HepG2 (cell line): ENCODE measurements around the gene PDE2A. TPM values are rescaled to one million over a fixed set of nuclear protein-coding genes. Genes with fewer than 3 reads are reported as not detected.

Experiments
- ATAC-seq: fragments of 200-7000 bp; cut with Tn5 transposase; 3 replicates; pipeline ENCODE4 v1.9.1; 2020; ENCODE audit warnings: mild to moderate bottlenecking, moderate library complexity
- BruUV-seq: library from RNA; stranded (reverse); fragments of 400-500 nt; replicated peaks from 2 replicates; lab custom pipeline; 2021; lab: Mats Ljungman, UMichigan
- CTCF ChIA-PET: fragments of 300-600 bp; formaldehyde crosslinking; extraction: SDS; loops from one replicate; lab custom pipeline; 2021; ENCODE audit warnings: low total read pairs, inconsistent platforms, low intra/inter-chr PET ratio; lab: Yijun Ruan, JAX
- POLR2A ChIA-PET: fragments of 350-600 bp; sonication (Branson Sonifier 250); formaldehyde crosslinking; loops from one replicate; lab custom pipeline; 2020; ENCODE audit warnings: antibody characterized with exemption, inconsistent platforms; lab: Yijun Ruan, JAX
- DNase-seq: peaks from one replicate; pipeline ENCODE4 v3.0.0-alpha.2; 2015; ENCODE audit warnings: low spot score
- FAIRE-seq: peaks from 3 replicates; lab custom pipeline; 2011; peaks lifted over from hg19 to GRCh38; lab: Jason Lieb, UNC
- H2AFZ ChIP-seq: one replicate; pipeline ENCODE4 v1.6.1; 2011; ENCODE audit warnings: low read length, inconsistent platforms
- H3K27ac ChIP-seq: fragments of 300-600 bp; 3 replicates; pipeline ENCODE4 v1.8.0; 2011; ENCODE audit warnings: mixed run types, mild to moderate bottlenecking, mixed read lengths, low read length, inconsistent platforms; ENCODE audit not compliant: insufficient read depth; ENCODE audit errors: extremely low read length
- H3K27me3 ChIP-seq, 2 experiments: fragments of 200-600 bp in 1 of 2; 2 replicates in 1 of 2; 3 replicates in 1 of 2; pipeline versions ENCODE4 v1.6.0 to v1.8.0; 2011; ENCODE audit warnings: low read length in 2 of 2, mild to moderate bottlenecking in 2 of 2, moderate library complexity in 2 of 2, inconsistent platforms in 1 of 2; ENCODE audit not compliant: insufficient read depth in 2 of 2, control insufficient read depth in 1 of 2
- H3K36me3 ChIP-seq, 2 experiments: fragments of 200-600 bp in 1 of 2; replicated peaks in 1 of 2; 2 replicates in 1 of 2; 3 replicates in 1 of 2; pipeline versions ENCODE4 v1.5.1 to v1.8.0; 2011; ENCODE audit warnings: low read length in 2 of 2, inconsistent platforms in 1 of 2; ENCODE audit not compliant: insufficient read depth in 2 of 2, control insufficient read depth in 1 of 2
- H3K4me1 ChIP-seq: 2 replicates; pipeline ENCODE4 v1.5.1; 2012; ENCODE audit warnings: low read length, inconsistent platforms; ENCODE audit not compliant: insufficient read depth
- H3K4me2 ChIP-seq: 2 replicates; pipeline ENCODE4 v1.6.0; 2011; ENCODE audit warnings: low read depth, low read length, inconsistent platforms
- H3K4me3 ChIP-seq, 3 experiments: fragments of 200-600 bp in 1 of 3; sonication (generic), shearing (Covaris generic) in 1 of 3; replicated peaks in 1 of 3; 2 replicates each; pipeline ENCODE4 v1.5.1; 2011 to 2016; ENCODE audit warnings: low read length in 3 of 3, inconsistent platforms in 2 of 3, low read depth in 2 of 3, mild to moderate bottlenecking in 2 of 3, control low read depth in 1 of 3, mixed read lengths in 1 of 3; ENCODE audit not compliant: insufficient read depth in 1 of 3
- H3K79me2 ChIP-seq: one replicate; pipeline ENCODE4 v1.6.1; 2011; ENCODE audit warnings: low read length, inconsistent platforms; ENCODE audit not compliant: insufficient read depth
- H3K9ac ChIP-seq: 2 replicates; pipeline ENCODE4 v1.6.0; 2011; ENCODE audit warnings: mild to moderate bottlenecking, low read depth, low read length, inconsistent platforms; ENCODE audit not compliant: insufficient read depth
- H3K9me3 ChIP-seq: 2 replicates; pipeline ENCODE4 v1.5.1; 2012; ENCODE audit warnings: mild to moderate bottlenecking, low read length
- H4K20me1 ChIP-seq: 2 replicates; pipeline ENCODE4 v1.6.0; 2011; ENCODE audit warnings: inconsistent platforms, mild to moderate bottlenecking, low read length, moderate library complexity; ENCODE audit not compliant: insufficient read depth
- BATF2 ChIP-seq: sonication (generic); formaldehyde crosslinking; IDR thresholded peaks from 2 replicates; pipeline ENCODE4 v1.8.0; 2022; ENCODE audit warnings: mild to moderate bottlenecking, missing genetic modification reagents, moderate library complexity
- EHMT2 ChIP-seq: fragments of 200-600 bp; sonication (generic); IDR thresholded peaks from 2 replicates; pipeline ENCODE4 v1.7.0; 2017; ENCODE audit warnings: antibody characterized with exemption, low read depth, low read length, borderline replicate concordance
- KDM2A ChIP-seq: sonication (generic); formaldehyde crosslinking; IDR thresholded peaks from 2 replicates; pipeline ENCODE4 v1.4.0; 2020; ENCODE audit warnings: low read depth, missing genetic modification reagents, borderline replicate concordance
- MAFF ChIP-seq: IDR thresholded peaks from 2 replicates; pipeline ENCODE4 v1.6.1; 2011; ENCODE audit warnings: low read depth, low read length, improper control_type of control experiment
- MIER2 ChIP-seq: IDR thresholded peaks from 2 replicates; pipeline ENCODE4 v1.6.1; 2016; ENCODE audit warnings: missing biosample characterization, missing genetic modification reagents
- POGZ ChIP-seq: sonication (generic); formaldehyde crosslinking; IDR thresholded peaks from 2 replicates; pipeline ENCODE4 v1.4.0; 2020; ENCODE audit warnings: mild to moderate bottlenecking, missing genetic modification reagents
- TMF1 ChIP-seq: sonication (generic); formaldehyde crosslinking; IDR thresholded peaks from 2 replicates; pipeline ENCODE4 v1.8.1; 2022; ENCODE audit warnings: low read depth, missing genetic modification reagents
- ZEB1 ChIP-seq: IDR thresholded peaks from 2 replicates; pipeline ENCODE4 v1.6.1; 2012; ENCODE audit warnings: mild to moderate bottlenecking, low read depth, inconsistent platforms; ENCODE audit not compliant: insufficient replicate concordance
- ZFP62 ChIP-seq: sonication (generic); formaldehyde crosslinking; IDR thresholded peaks from 2 replicates; pipeline ENCODE4 v1.4.0; 2020; ENCODE audit warnings: missing genetic modification reagents
- ZFX ChIP-seq: sonication (generic); formaldehyde crosslinking; IDR thresholded peaks from 2 replicates; pipeline ENCODE4 v1.4.0; 2020; ENCODE audit warnings: mild to moderate bottlenecking, low read depth, missing genetic modification reagents, moderate library complexity
- ZFYVE20 ChIP-seq: sonication (generic); formaldehyde crosslinking; IDR thresholded peaks from 2 replicates; pipeline ENCODE4 v1.8.0; 2023; ENCODE audit warnings: low read depth, mild to moderate bottlenecking, moderate library complexity, missing genetic modification reagents, borderline replicate concordance
- ZNF274 ChIP-seq: sonication (generic); formaldehyde crosslinking; IDR thresholded peaks from 2 replicates; pipeline ENCODE4 v1.5.1; 2020; ENCODE audit warnings: mild to moderate bottlenecking, missing genetic modification reagents
- ZNF549 ChIP-seq: sonication (generic); formaldehyde crosslinking; IDR thresholded peaks from 2 replicates; pipeline ENCODE4 v1.5.0; 2020; ENCODE audit warnings: missing genetic modification reagents
- ZNF580 ChIP-seq: IDR thresholded peaks from 2 replicates; pipeline ENCODE4 v1.6.1; 2016; ENCODE audit warnings: low read depth, borderline replicate concordance
- ZNF607 ChIP-seq: sonication (generic); formaldehyde crosslinking; IDR thresholded peaks from 2 replicates; pipeline ENCODE4 v1.5.1; 2020; ENCODE audit warnings: missing genetic modification reagents, mild to moderate bottlenecking, borderline replicate concordance
- ZNF691 ChIP-seq: sonication (generic); formaldehyde crosslinking; IDR thresholded peaks from 2 replicates; pipeline ENCODE4 v1.4.0; 2020; ENCODE audit warnings: missing genetic modification reagents, low read depth, mild to moderate bottlenecking, borderline replicate concordance
- ZNF780A ChIP-seq: sonication (generic); formaldehyde crosslinking; IDR thresholded peaks from 2 replicates; pipeline ENCODE4 v1.8.0; 2022; ENCODE audit warnings: mild to moderate bottlenecking, missing genetic modification reagents, moderate library complexity
- in situ Hi-C: cut with HindIII; loops from 2 replicates; pipeline ENCODE4 v1.10.0; 2017; ENCODE audit warnings: low pct_unique_long_range_greater_than_20kb; ENCODE audit not compliant: extremely low pct_ligation_motif_present
- intact Hi-C: fragments of 100-400 bp; cut with micrococcal nuclease; formaldehyde crosslinking; loops from one replicate; pipeline ENCODE4 v1.10.0; 2022; ENCODE audit not compliant: unreplicated experiment
- polyA plus RNA-seq, 8 experiments: library from polyadenylated mRNA; depleted of rRNA in 3 of 8; stranded (reverse) in 7 of 8; unstranded in 1 of 8; fragments of >200 nt; fragmentation: Illumina TruSeq in 4 of 8; extraction: Trizol in 4 of 8; gene quantifications; 2 replicates each; pipeline versions ENCODE4 v1.2.1 to v1.2.3, GENCODE V29; 2011 to 2016; ENCODE audit warnings: low read depth in 4 of 8, missing spikeins in 1 of 8, mixed read lengths in 1 of 8; ENCODE audit not compliant: insufficient read depth in 1 of 8
- total RNA-seq, 5 experiments: library from RNA; depleted of rRNA; stranded (reverse); fragments of >200 nt; fragmentation: Illumina TruSeq; extraction: Trizol; gene quantifications; 2 replicates each; pipeline ENCODE4 v1.2.3, GENCODE V29; 2016; ENCODE audit warnings: low read depth in 1 of 5
- TF ChIP-seq, protein P1 (sequence below): sonication (generic); formaldehyde crosslinking; IDR thresholded peaks from 2 replicates; pipeline ENCODE4 v1.4.0; 2020; ENCODE audit warnings: mild to moderate bottlenecking, missing genetic modification reagents
- TF ChIP-seq, protein P2 (sequence below): sonication (generic); formaldehyde crosslinking; IDR thresholded peaks from 2 replicates; pipeline ENCODE4 v1.4.0; 2020; ENCODE audit warnings: missing genetic modification reagents

Gene PDE2A
- total and polyA plus RNA-seq, 2 of the 13 experiments (the other 11 are each of a cell fraction or from before 2014, with no cell fraction given), result 3.1 TPM; not detected in 1

DNA sequence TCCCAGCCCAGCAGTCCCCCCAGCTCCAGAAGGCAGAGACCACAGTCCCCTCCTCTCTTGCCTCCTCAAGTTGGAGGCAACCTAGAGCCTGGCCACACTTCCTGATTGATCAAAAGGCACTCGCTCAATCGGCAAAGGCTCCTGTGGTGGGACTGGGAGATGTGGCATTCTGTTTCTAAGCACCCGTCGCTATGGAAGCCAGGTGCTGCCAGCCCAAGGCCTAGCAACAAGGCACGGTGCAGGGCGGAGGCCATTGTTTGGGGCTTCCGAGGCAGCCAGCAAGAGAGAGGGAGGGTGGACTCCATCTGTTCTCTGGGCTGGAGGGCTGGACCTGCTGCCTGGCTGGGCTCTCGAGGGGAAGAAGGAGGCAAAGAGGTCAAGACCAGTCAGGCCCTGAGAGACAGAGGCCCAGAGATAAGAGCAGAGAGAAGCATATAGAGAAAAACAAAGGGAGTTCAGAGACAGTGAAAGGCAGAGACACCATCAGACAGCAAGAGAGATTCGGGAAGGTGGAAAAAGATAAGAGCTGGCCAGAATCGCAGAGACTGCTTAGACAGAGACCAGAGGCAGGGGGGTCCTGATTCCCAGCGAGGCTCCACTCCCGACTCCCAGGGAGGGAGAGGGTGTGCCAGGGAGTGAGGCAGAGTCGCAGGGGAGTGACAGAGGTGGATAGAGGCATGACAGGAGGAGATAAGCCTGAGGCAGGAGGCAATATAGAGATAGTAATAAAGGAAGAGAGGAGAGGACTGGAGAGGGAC, 21.2 kb downstream of the PDE2A start (continued):
- TF ChIP-seq TMF1 (CRISPR knock-in tag), result no peak
- no peak for TF ChIP-seq ZFP62 (CRISPR knock-in tag)
- TF ChIP-seq MIER2 (CRISPR knock-in tag), result no peak
- no peak for TF ChIP-seq ZEB1
- TF ChIP-seq ZFX (CRISPR knock-in tag), result no peak
- TF ChIP-seq BATF2, result no peak

DNA sequence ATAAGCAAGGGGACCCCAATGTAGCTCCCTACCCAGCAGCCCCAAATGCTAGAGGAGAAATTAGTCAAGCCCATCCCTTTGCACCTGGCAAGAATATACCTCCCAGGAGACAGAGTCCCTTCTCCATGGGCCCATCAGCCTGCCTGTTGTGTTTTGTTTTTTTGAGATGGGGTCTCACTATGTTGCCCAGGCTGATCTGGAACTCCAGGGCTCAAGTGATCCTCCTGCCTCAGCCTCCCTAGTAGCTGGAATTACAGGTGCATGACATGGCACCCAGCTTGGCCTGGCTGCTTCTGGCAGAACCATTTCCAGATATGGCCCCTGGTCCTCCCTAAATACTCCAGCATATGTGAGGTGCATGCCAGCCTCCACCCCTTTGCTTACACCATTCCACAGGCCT, 22.1 kb downstream of the PDE2A start:
- H2AFZ ChIP-seq, result no peak overlapping the region
- ATAC-seq, result no peak
- BruUV-seq, result no TSS peak
- DNase-seq, result no peak
- intact Hi-C loops, result no loop called here
- H3K79me2 ChIP-seq, result no peaks in the 10 kb centered on the region
- H3K36me3 ChIP-seq, result no peaks in the 10 kb centered on the region
- TF ChIP-seq ZNF274 (CRISPR knock-in tag), result no peak
- no peak for TF ChIP-seq POGZ
- no peak for TF ChIP-seq ZNF580 (CRISPR knock-in tag)
- TF ChIP-seq ZNF607 (CRISPR knock-in tag), result no peak
- TF ChIP-seq KDM2A (CRISPR knock-in tag), result no peak
- TF ChIP-seq ZFYVE20 (CRISPR knock-in tag), result no peak
- no peak for TF ChIP-seq MAFF
- TF ChIP-seq, protein P1, sequence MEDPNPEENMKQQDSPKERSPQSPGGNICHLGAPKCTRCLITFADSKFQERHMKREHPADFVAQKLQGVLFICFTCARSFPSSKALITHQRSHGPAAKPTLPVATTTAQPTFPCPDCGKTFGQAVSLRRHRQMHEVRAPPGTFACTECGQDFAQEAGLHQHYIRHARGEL (CRISPR knock-in tag), result no peak
- no peak for TF ChIP-seq ZNF549 (CRISPR knock-in tag)
- no peak for TF ChIP-seq ZNF691 (CRISPR knock-in tag)
- TF ChIP-seq, protein P2, sequence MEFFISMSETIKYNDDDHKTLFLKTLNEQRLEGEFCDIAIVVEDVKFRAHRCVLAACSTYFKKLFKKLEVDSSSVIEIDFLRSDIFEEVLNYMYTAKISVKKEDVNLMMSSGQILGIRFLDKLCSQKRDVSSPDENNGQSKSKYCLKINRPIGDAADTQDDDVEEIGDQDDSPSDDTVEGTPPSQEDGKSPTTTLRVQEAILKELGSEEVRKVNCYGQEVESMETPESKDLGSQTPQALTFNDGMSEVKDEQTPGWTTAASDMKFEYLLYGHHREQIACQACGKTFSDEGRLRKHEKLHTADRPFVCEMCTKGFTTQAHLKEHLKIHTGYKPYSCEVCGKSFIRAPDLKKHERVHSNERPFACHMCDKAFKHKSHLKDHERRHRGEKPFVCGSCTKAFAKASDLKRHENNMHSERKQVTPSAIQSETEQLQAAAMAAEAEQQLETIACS (CRISPR knock-in tag), result no peak
- TF ChIP-seq EHMT2, result no peak
- TF ChIP-seq ZFP62 (CRISPR knock-in tag), result no peak
- no peak for TF ChIP-seq ZNF780A
- no peak overlapping the region for H3K4me2 ChIP-seq
- in situ Hi-C loops, result no loop called here
- H3K9ac ChIP-seq, result no peak overlapping the region
- H3K27ac ChIP-seq, result no peak overlapping the region
- no peaks in the 10 kb centered on the region for H3K4me1 ChIP-seq
- H3K27me3 ChIP-seq, result peaks cover 5 to 32% of the 10 kb centered on the region in 2 experiments; a peak in 3 of 5 replicates
- no peaks in the 10 kb centered on the region for H3K9me3 ChIP-seq
- CTCF ChIA-PET, result no interaction called here
- FAIRE-seq, result no peak
- POLR2A ChIA-PET, result no interaction called here
- H4K20me1 ChIP-seq, result no peaks in the 10 kb centered on the region
- H3K4me3 ChIP-seq, result no peak overlapping the region
